GDM1 (cell line): ENCODE data around the gene MT1H.
"Not testable (repeated sequence)": the region's sequence is repeated elsewhere in the genome, so short reads cannot be mapped to it uniquely, and the experiment has no call there.

Source experiments
- DNase-seq: peaks from one replicate; lab custom pipeline; 2025; lab: John Stamatoyannopoulos, UW

MT1H gene

GRCh38 chr16:56684926-56685590, 15.4 kb downstream of the MT1H start:
- DNase-seq: no peak

DNA sequence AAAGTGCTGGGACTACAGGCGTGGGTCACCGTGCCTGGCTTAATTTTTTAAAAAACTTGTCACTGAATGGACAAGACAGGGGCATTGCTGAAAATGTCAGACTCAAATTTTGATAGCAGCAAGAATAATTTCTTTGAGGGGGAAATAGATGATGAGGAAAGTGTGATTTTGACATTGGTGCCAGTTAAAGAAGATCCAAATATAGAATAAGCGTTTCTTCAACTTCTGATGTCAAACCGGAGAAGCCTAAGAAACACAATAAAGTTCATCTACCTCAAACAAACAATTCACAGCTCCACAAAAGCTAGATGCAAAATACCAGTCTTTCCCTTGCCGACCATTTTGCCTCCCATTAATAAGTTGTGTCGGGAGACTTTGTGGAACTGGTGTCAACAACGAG, 17.1 kb downstream of the MT1H start:
- no peak for DNase-seq

DNA sequence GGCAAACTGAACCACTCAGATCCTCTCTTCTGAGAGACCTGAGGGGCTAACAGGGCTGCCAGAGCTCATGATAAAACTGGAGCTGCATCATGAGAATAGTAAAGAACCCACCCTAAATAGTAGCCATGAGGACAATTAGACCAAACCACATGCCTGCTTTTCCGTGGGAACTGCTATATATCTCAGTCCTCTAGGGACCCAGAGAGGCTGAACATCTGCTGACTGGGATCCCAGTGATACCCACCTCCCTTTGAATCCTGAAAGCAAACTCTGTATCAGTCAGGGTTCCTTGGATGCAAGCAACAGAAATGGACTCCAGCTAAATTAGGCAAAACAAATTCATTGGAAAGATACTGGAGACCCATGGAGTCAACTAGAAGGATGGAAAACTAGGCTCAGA, 19.1 kb downstream of the MT1H start:
- no peak for DNase-seq

GRCh38 chr16:56689171-56689570, 19.6 kb downstream of the MT1H start:
- DNase-seq: no peak

- DNase-seq: no peak
Measured at GRCh38 chr16:56690420-56691122, 21.0 kb downstream of the MT1H start.

DNA sequence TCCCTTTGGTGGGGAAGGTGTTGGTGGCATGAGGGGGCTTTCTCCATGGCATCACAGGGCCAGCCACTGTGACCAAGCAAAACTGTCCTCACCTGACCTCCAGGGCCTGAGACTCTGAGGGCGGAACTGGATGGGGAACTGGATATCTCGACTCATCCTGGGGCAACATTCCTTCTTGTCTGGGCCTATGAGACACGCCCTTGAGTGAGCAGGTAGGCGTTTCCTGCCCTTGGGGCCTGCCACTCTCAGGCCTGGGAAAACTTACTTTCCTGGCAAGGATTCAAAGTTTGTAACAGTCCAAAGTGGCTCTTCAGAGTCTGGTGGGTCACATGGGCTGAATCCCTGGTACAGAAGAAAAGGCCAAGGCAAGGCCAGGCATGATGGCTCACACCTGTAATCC, 22.3 kb downstream of the MT1H start:
- no peak for DNase-seq

GRCh38 chr16:56695246-56695645, 25.6 kb downstream of the MT1H start:
- no peak for DNase-seq

DNA sequence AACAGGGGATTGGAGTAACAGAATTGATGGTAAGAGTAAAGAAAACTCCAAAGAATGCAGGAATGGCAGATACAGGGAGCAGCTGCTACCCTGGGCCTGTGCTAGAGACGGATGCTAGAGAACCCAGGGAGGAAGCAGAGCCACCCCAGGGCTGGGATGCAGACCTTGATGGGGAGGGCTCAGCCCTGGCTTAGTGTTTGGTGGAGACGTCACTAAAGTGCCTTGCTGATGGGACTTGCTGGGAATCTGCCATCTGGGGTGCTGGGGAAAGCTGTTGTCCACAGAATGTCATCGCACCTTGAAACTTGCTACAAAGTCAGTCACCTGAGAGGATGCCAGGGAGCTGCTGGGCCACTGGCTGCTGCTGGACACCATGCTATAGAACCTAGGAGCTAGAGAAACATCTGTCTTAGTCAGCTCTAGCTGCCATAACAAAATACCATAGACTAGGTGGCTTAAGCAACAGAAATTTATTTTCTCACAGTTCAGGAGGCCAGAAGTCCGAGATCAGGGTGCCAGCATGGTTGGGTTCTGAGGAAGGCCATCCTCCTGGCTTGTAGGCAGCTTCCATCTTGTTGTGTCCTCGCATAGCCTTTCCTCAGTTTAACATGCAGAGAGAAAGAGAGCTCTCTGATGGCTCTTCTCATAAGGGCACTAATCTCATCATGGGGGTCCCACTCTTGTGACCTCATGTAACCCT, 28.0 kb downstream of the MT1H start:
- no peak for DNase-seq

GRCh38 chr16:56700195-56700594, 30.6 kb downstream of the MT1H start:
- DNase-seq: no peak

- DNase-seq: no peak
Measured at GRCh38 chr16:56700631-56701030, 31.0 kb downstream of the MT1H start.

DNA sequence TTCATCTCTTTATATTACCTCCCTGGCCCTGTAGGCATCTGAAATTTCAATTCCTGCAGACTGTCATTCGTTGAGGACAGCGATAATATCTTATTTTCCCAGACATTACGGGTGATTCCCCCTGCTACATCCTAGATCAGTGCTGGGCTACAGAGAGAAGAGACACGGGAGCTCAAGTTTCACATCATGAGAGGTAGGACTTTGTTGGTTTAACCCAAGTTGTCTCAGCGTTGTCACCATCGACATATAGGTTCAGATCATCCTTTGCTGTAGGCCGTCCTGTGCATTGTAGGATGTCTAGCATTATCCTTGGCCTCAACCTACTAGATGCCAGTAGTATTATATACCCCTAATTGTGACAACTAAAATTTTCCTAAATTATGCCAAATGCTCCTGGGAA, 31.9 kb downstream of the MT1H start:
- no peak for DNase-seq

DNA sequence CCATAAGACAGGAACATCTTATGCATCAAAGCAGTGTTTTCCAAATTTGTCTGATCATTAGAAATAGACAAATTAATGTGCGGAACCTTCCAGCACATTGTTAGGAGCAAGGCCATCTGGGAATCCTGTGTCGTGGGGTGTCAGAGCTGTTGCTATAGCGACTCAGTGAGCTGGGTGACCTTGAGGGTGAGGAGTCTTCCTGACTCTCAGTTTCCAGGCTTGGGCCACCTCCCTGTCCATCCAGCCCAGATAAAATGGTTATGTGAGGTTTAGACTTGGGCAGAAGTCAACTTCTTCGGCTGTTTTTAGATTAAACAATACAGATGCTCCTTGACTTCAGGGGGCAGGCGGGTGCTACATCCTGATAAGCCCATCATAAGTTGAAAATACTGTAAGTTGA, 33.2 kb downstream of the MT1H start:
- no peak for DNase-seq

GRCh38 chr16:56708525-56709442, 39.2 kb downstream of the MT1H start:
- no peak for DNase-seq

DNA sequence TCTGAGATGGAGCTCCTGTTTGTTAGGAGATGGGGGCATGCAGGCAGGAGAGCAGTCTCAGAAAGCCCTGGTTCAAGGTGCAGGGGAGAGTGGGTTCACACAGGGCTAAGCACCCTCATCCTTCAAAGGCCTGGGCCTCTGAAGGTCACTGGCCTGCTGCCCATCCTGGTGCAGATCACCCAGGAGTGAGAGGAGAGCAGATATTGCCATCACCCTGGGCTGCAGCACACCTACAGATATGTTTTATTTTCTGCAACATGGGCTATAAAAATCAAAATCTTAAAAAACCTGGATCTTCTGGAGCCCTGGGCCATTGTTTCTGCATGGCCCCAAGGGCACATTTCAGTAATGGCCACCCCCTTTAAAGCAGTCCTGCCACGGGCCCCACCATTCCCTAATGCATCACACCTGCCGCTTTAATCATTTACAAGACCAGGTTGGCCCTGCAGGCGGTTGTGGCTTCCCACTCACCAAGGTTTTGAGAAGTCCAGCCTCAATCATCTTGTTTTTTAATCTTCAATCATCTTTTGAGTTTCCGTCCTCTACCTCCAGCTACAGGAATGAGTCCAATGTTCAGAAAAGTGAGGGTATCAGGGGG, 39.9 kb downstream of the MT1H start:
- no peak for DNase-seq

GRCh38 chr16:56710181-56710737, 40.6 kb downstream of the MT1H start:
- no peak for DNase-seq

DNA sequence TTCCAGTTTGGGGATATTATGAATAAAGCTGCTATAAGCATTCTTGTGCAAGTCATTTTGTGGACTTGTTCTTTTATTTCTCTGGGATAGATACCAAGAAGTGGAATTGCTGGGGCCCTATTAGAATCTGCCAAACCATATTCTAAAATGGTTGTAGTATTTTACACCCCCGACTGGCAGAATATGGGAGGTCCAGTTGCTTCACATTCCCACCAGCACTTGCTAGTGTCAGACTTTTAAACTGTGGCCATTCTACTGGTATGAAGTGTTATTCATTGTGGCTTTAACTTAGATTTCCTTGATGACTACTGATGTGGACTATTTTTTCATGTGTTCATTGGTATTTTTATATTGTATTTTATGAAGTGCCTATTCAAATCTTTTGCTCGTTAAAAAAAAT, 42.2 kb downstream of the MT1H start:
- DNase-seq: no peak

GRCh38 chr16:56713794-56714193, 44.2 kb downstream of the MT1H start:
- DNase-seq: no peak

- no peak for DNase-seq
Measured at GRCh38 chr16:56715126-56715525, 45.5 kb downstream of the MT1H start.

GRCh38 chr16:56716761-56717160, 47.1 kb downstream of the MT1H start:
- DNase-seq: no peak

GRCh38 chr16:56717532-56717931, 47.9 kb downstream of the MT1H start:
- not testable (repeated sequence) for DNase-seq
